Peyer's patch (tissue), 4 donors: ENCODE results near the gene AOPEP.

Experiments
- POLR2A ChIP-seq, 2 donors: fragments of 450-650 bp; IDR thresholded peaks; one replicate each; pipeline ENCODE4 v1.5.1; 2017; ENCODE audit warnings: antibody characterized with exemption in 2 of 2, mild to moderate bottlenecking in 2 of 2, moderate library complexity in 2 of 2
- TF ChIP-seq, protein P1 (sequence below), 6 experiments: fragments of 450-650 bp in 4 of 6; fragments of 200-600 bp in 2 of 6; sonication (generic) in 1 of 6; IDR thresholded peaks; one replicate each; pipeline ENCODE4 v1.5.1; 2017 to 2019; ENCODE audit warnings: antibody characterized with exemption in 6 of 6, mild to moderate bottlenecking in 3 of 6, moderate library complexity in 1 of 6

DNA sequence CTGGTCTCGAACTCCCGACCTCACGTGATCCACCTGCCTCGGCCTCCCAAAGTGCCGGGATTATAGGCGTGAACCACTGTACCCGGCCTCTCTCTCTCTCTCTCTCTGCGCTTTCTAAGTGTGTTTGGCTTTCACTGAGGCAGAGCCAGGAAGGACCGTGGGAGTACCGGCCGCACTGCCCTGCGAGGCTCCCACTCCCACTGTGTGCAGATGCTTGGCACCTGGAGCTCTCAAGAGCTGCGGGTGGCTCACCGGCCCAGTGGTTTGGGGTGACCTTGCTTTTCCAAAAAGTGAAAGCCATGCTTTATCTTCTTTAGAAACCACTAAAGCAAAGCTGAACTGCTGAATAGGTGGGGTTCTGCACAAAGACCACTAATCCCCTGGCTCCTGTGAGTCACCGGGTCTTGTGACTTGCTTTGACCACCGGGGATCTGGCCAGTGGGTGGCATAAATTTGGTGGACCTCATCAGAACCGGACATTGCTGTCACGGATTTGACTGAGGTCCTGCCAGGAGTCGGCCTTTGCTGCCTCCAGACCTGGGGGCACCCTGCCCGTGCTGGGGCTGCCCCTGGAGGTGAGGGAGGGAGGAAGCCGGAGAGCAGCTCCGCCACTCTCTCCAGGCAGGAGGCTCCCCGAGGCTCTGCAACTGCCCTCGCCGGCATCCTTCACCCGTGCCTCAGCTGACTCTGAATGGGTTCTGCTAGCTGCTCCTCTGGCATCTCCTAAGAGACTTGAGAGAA, 362.1 kb downstream of the AOPEP start:
- TF ChIP-seq, protein P1, sequence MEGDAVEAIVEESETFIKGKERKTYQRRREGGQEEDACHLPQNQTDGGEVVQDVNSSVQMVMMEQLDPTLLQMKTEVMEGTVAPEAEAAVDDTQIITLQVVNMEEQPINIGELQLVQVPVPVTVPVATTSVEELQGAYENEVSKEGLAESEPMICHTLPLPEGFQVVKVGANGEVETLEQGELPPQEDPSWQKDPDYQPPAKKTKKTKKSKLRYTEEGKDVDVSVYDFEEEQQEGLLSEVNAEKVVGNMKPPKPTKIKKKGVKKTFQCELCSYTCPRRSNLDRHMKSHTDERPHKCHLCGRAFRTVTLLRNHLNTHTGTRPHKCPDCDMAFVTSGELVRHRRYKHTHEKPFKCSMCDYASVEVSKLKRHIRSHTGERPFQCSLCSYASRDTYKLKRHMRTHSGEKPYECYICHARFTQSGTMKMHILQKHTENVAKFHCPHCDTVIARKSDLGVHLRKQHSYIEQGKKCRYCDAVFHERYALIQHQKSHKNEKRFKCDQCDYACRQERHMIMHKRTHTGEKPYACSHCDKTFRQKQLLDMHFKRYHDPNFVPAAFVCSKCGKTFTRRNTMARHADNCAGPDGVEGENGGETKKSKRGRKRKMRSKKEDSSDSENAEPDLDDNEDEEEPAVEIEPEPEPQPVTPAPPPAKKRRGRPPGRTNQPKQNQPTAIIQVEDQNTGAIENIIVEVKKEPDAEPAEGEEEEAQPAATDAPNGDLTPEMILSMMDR (IDR thresholded peaks at IDR 0.05) = no peak
- no peak for TF ChIP-seq POLR2A (IDR thresholded peaks at IDR 0.05)
